Type B pancreatic cell (in vitro differentiated cells): ENCODE results near the gene ATG16L2. TPM values are rescaled to one million over a fixed set of nuclear protein-coding genes. Genes with fewer than 3 reads are reported as not detected.

Experiments used
- DNase-seq: peaks from one replicate; pipeline ENCODE4 v3.0.0; 2021; ENCODE audit warnings: mixed read lengths; ENCODE audit not compliant: unreplicated experiment; ENCODE audit errors: extremely low spot score
- H3K27ac Mint-ChIP-seq: 2 replicates; pipeline ENCODE4 v1.8.0; 2021; ENCODE audit warnings: mild to moderate bottlenecking, mixed read lengths
- H3K27me3 Mint-ChIP-seq: 2 replicates; pipeline ENCODE4 v1.8.0; 2021; ENCODE audit warnings: mixed read lengths
- H3K36me3 Mint-ChIP-seq: 2 replicates; pipeline ENCODE4 v1.8.0; 2021; ENCODE audit warnings: mixed read lengths
- H3K4me1 Mint-ChIP-seq: one replicate; pipeline ENCODE4 v1.8.0; 2021; ENCODE audit warnings: mixed read lengths; ENCODE audit not compliant: unreplicated experiment
- H3K4me3 Mint-ChIP-seq: 2 replicates; pipeline ENCODE4 v1.8.0; 2021; ENCODE audit warnings: mild to moderate bottlenecking, mixed read lengths
- H3K9me3 Mint-ChIP-seq: 2 replicates; pipeline ENCODE4 v1.8.0; 2021; ENCODE audit warnings: mixed read lengths
- total RNA-seq: library from RNA; stranded (reverse); gene quantifications from 2 replicates; pipeline ENCODE4 v1.2.1, GENCODE V29; 2021; ENCODE audit warnings: low replicate concordance
- TF ChIP-seq, protein P1 (sequence below): fragments of 200-600 bp; sonication (generic); conservative IDR thresholded peaks from 2 replicates; pipeline ENCODE4 v1.5.0; 2021; ENCODE audit warnings: antibody characterized with exemption, mild to moderate bottlenecking

Gene ATG16L2
- total RNA-seq, 1 donor from 2014 or later: 29.5 TPM

DNA sequence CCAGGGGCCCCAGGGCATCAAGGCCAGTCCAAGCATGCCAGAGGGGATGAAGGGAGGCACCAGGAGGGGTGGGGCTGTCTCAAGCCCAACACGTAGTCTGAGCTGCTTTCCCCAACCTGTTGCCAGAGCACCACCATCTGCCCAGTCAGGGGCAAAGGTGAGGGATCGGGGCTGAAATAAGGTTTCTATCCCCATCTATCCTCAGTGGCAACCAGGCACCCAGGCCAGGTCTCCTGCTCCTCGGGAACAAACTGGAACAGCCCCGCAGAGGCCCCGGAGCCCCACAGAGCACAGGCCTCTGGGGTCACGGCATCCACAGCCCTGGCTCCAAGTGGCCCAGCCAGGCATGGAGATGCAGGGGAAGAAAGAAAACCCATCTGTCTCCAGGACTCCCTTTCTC is 39.7 kb upstream of the ATG16L2 start:
- H3K4me1 Mint-ChIP-seq: peaks cover 54% of the 10 kb centered on the region
- no peak overlapping the region for H3K27ac Mint-ChIP-seq
- TF ChIP-seq, protein P1, sequence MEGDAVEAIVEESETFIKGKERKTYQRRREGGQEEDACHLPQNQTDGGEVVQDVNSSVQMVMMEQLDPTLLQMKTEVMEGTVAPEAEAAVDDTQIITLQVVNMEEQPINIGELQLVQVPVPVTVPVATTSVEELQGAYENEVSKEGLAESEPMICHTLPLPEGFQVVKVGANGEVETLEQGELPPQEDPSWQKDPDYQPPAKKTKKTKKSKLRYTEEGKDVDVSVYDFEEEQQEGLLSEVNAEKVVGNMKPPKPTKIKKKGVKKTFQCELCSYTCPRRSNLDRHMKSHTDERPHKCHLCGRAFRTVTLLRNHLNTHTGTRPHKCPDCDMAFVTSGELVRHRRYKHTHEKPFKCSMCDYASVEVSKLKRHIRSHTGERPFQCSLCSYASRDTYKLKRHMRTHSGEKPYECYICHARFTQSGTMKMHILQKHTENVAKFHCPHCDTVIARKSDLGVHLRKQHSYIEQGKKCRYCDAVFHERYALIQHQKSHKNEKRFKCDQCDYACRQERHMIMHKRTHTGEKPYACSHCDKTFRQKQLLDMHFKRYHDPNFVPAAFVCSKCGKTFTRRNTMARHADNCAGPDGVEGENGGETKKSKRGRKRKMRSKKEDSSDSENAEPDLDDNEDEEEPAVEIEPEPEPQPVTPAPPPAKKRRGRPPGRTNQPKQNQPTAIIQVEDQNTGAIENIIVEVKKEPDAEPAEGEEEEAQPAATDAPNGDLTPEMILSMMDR: no peak
- H3K9me3 Mint-ChIP-seq: no peaks in the 10 kb centered on the region
- H3K36me3 Mint-ChIP-seq: peaks cover 1% of the 10 kb centered on the region
- DNase-seq: no peak
- H3K27me3 Mint-ChIP-seq: no peaks in the 10 kb centered on the region
- H3K4me3 Mint-ChIP-seq: no peak overlapping the region

DNA sequence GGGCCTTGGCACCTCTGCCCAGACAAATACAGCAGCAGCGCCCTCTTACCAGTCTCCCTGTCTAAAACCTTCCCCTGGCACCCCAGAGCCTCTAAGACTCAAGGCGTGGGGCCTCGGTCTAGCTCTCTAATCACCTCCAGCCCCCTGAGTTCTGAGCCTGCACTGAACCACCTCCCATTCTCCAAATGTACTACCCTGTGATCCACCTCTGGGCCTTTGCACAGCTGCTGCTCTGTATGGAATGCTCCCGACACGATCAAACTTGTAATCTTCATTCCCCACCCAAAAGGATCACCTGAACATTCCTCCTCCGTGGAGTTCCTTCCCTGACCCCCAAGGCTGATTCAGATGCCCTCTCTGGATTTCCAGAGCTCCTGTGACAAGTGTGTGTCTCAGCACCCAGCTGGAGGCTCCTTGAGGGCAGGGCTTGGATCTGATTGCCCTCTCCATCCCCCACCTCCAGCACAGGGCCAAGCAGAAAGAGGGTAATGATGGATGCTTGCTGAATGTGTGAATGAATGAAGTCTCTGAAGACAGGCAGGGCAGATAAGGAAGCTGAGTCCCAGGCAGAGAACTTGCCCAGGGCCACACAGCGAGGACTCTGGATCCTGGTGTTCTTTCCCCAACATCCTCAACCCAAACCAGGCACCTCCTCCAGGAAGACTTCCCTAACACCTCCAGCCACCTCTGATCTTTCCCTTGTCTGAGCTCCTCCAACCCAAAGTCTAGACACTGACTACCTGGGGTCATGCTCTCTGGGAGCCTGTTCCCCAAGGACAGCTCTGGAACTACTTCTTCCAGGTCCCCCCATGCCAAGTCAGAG is 38.7 kb upstream of the ATG16L2 start:
- Mint-ChIP-seq H3K36me3 (peaks cover 6% of the 10 kb centered on the region), H3K9me3 (no peaks in the 10 kb centered on the region), H3K27ac (peak overlapping the region; percentile 70), H3K4me3 (peak overlapping the region; percentile 62), H3K4me1 (peaks cover 57% of the 10 kb centered on the region), H3K27me3 (no peaks in the 10 kb centered on the region)
- TF ChIP-seq, protein P1: no peak
- DNase-seq: no peak

DNA sequence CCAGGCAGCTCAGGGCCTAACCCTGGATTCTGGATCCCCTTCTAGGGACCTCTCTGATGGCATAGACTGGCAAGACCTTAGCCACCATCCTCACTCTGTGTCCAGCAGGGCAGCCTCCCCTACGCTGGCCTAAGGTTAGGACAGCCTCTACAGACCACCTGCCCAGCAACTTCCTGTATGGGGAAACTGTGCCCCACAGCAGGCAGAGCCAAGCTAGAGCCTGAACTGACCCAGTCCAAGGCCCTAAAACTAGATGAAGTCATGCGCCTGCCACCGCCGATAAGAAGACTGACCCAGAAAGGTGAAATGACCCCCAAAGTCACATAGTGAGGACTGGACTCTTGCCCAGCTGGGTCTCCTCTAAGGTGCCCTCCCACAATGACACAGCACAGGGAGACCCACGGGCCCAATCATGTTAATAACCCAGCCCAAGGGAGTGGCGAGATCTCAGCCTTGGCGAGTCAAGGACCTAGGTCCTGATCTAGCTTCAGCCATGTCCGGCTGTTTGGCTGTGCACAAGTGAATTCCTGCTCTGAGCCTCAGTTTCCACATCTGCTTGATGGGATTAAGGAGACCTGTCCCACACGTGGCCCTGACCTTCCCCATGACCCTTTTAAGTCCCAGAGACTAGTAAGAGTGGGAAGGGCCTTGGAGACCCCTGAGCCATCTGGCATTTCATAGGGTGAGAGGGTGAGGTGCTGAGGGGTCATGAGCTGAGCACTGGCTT is 37.9 kb upstream of the ATG16L2 start:
- Mint-ChIP-seq H3K4me1 (peaks cover 53% of the 10 kb centered on the region), H3K9me3 (no peaks in the 10 kb centered on the region), H3K36me3 (peaks cover 6% of the 10 kb centered on the region), H3K4me3 (peak overlapping the region; percentile 62), H3K27me3 (no peaks in the 10 kb centered on the region), H3K27ac (peak overlapping the region; percentile 70)
- DNase-seq: no peak
- TF ChIP-seq, protein P1: no peak

DNA sequence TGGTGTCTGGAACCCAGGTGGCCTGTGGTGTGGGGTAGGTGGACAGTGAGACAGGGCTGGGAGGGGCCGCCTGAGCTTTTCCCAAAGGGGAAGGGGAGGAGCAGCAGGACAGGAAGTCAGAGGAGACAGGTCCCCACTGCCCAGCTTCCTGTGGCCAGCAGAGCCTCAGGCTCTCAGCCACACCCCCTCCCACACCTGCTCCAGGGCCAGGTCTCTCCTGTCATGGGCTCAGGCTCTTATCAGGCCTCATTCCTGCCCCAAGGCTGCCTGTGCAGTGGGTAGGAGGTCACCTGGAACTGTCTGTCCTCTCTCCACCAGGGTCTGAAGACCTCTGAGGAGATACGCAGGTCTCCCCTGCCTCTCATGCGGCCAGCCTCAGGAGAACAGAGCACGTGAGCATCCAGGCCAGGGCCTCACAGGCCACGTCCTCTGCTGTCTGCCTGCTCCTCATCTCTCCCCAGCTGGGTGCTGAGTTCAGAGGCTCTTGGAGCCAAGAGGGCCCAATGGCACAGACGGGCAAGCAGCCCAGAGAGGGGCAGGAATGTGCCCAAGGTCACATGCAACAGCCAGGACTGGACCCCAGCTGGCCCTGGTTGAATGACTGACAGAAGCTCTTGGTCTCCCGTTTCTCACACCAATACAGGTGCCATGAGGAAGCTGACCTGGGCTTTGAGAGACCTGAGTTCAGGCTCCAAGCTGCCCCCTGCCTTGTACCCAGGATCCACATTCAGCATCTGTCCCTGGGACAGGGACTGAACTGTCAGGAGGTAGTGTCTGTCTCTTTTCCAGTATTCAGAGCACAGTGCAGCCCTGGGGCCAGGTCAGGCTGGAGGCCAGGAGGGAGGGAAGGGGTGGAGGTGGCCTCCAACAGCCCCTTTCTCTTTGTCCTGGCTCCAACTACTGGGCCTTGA is 37.1 kb upstream of the ATG16L2 start:
- H3K4me3 Mint-ChIP-seq: peak overlapping the region; percentile 36
- peaks cover 57% of the 10 kb centered on the region for H3K4me1 Mint-ChIP-seq
- peaks cover 6% of the 10 kb centered on the region for H3K36me3 Mint-ChIP-seq
- peak overlapping the region; percentile 70 for H3K27ac Mint-ChIP-seq
- TF ChIP-seq, protein P1: no peak
- no peaks in the 10 kb centered on the region for H3K27me3 Mint-ChIP-seq
- no peaks in the 10 kb centered on the region for H3K9me3 Mint-ChIP-seq
- DNase-seq: no peak

DNA sequence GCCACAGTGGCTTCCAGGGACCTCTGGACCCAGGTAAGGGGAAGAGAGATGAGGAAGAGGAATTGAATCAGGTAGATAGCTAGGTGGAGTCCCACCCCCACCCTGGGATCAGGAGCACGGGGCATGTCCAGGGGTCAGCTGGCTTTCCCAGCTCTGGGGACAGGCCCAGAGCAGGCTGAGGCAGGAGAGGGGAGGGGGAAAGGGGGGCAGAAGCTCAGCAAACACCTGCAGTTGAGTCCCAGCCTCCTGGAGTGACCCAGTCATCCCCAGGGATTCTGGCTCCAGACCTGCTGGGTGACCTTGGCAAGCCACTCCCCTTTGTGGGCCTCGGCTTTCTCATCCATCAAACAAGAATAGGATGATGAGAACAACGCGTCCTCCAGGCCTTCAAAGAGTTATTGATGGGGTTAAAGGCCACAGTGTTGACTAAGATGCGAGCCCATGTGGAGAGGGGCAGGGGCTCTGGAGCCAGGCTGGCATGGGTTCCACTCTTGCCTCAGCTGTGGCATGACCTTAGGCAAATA is 36.4 kb upstream of the ATG16L2 start:
- Mint-ChIP-seq H3K4me1 (peaks cover 57% of the 10 kb centered on the region), H3K27ac (peak overlapping the region; percentile 84), H3K36me3 (peaks cover 6% of the 10 kb centered on the region), H3K9me3 (no peaks in the 10 kb centered on the region), H3K27me3 (no peaks in the 10 kb centered on the region), H3K4me3 (peak overlapping the region; percentile 58)
- no peak for DNase-seq
- TF ChIP-seq, protein P1: no peak
